Mucosa of descending colon (tissue), 3 donors: ENCODE measurements around the gene CFAP70. TPM values are rescaled to one million over a fixed set of nuclear protein-coding genes. Genes with fewer than 3 reads are reported as not detected.

ENCODE experiments used
- total RNA-seq, 3 donors: library from RNA; stranded (reverse); fragmentation: NEBNext Ultra II Directional in 2 of 3; extraction: Animal tissue kit (Norgen Biotek cat#: 25700) in 2 of 3; gene quantifications; one replicate each; pipeline versions ENCODE4 v1.2.1 to v1.2.4, GENCODE V29; 2021 to 2023
- donor health status: DM: no; HTN: no; CAD: no; lungs with moderate emphysema.
- donor health status: DM: no; HTN: no; CAD: no.
- donor health status: DM: no; HTN: yes; CAD: no.

The CFAP70 gene
- total RNA-seq, 3 donors from 2014 or later, result 0.94 to 2.0 (median 1.2) TPM

Other genes with a start within 250 kb of the CFAP70 start
- 1 to 10 TPM; 3.5 to 5.1 (median 3.6) TPM for gene NUDT13, start 248.4 kb downstream of the CFAP70 start, total RNA-seq
- 10 to 100 TPM; 20.5 to 23.6 (median 20.8) TPM for gene ECD, start 190.9 kb downstream of the CFAP70 start, total RNA-seq
- 10 to 100 TPM; 15.4 to 23.0 (median 20.5) TPM for gene FAM149B1, start 190.7 kb downstream of the CFAP70 start, total RNA-seq
- gene DNAJC9, start 111.6 kb downstream of the CFAP70 start, total RNA-seq, result 10 to 100 TPM; 12.7 to 18.2 (median 15.3) TPM
- 100 to 1,000 TPM in 1 of 3 donors, 10 to 100 TPM in 2; 76.7 to 108 (median 88.9) TPM for gene MRPS16, start 106.2 kb downstream of the CFAP70 start, total RNA-seq
- gene ANXA7, start 55.2 kb upstream of the CFAP70 start, total RNA-seq, result 100 to 1,000 TPM in 1 of 3 donors, 10 to 100 TPM in 2; 93.7 to 106 (median 99.9) TPM
- 1 to 10 TPM; 1.8 to 2.8 (median 2.7) TPM for gene MSS51, start 74.7 kb upstream of the CFAP70 start, total RNA-seq
- gene PPP3CB, start 137.2 kb upstream of the CFAP70 start, total RNA-seq, result 10 to 100 TPM; 25.8 to 79.6 (median 27.3) TPM
- 100 to 1,000 TPM in 2 of 3 donors, 10 to 100 TPM in 1; 97.0 to 149 (median 109) TPM for gene USP54, start 232.5 kb upstream of the CFAP70 start, total RNA-seq